Activated CD8-positive, alpha-beta T cell treated with anti-CD3 and anti-CD28 coated beads for 36 hours (primary cell): ENCODE measurements around the gene GNB2. TPM values are rescaled to one million over a fixed set of nuclear protein-coding genes. Genes with fewer than 3 reads are reported as not detected.

Experiments
- ATAC-seq: fragments of 200-7000 bp; cut with Tn5 transposase; one replicate; pipeline ENCODE4 v1.10.0; 2021; ENCODE audit warnings: mild to moderate bottlenecking, moderate library complexity
- CTCF ChIA-PET: fragments of 350-600 bp; sonication (Branson Sonifier 250); formaldehyde crosslinking; loops from one replicate; lab custom pipeline; 2021; ENCODE audit warnings: antibody characterized with exemption; lab: Charles Lee
- POLR2A ChIA-PET: fragments of 350-600 bp; sonication (Branson Sonifier 250); formaldehyde crosslinking; loops from one replicate; lab custom pipeline; 2021; ENCODE audit warnings: antibody characterized with exemption; lab: Charles Lee
- DNase-seq: peaks from one replicate; pipeline ENCODE4 v3.0.0-alpha.2; 2020
- H3K27ac Mint-ChIP-seq: one replicate; pipeline ENCODE4 v1.8.0; 2021; ENCODE audit warnings: mild to moderate bottlenecking, mixed read lengths
- H3K27me3 Mint-ChIP-seq: one replicate; pipeline ENCODE4 v1.8.0; 2021; ENCODE audit warnings: mixed read lengths
- H3K36me3 Mint-ChIP-seq: one replicate; pipeline ENCODE4 v1.8.0; 2021; ENCODE audit warnings: low read depth, mixed read lengths
- H3K4me1 Mint-ChIP-seq: one replicate; pipeline ENCODE4 v1.8.0; 2021; ENCODE audit warnings: low read depth, mixed read lengths
- H3K4me3 Mint-ChIP-seq: one replicate; pipeline ENCODE4 v1.8.0; 2021; ENCODE audit warnings: mild to moderate bottlenecking, moderate library complexity, mixed read lengths
- H3K9me3 Mint-ChIP-seq: one replicate; pipeline ENCODE4 v1.8.0; 2021; ENCODE audit warnings: mixed read lengths
- CTCF ChIP-seq: fragments of 200-600 bp; IDR thresholded peaks from one replicate; pipeline ENCODE4 v1.8.0; 2022; ENCODE audit warnings: antibody characterized with exemption, mild to moderate bottlenecking
- intact Hi-C: fragments of 100-400 bp; cut with micrococcal nuclease; formaldehyde crosslinking; loops from one replicate; pipeline ENCODE4 v1.10.0; 2022
- total RNA-seq, 2 experiments: library from RNA; stranded (reverse); gene quantifications; one replicate each; pipeline ENCODE4 v1.2.3, GENCODE V29; 2021

The GNB2 gene
- total RNA-seq, 2 experiments from 2014 or later, result 192 TPM

- DNase-seq, result no peak
- no peak for ATAC-seq
- H3K9me3 Mint-ChIP-seq, result no peaks in the 10 kb centered on the region
- no peaks in the 10 kb centered on the region for H3K4me1 Mint-ChIP-seq
- H3K4me3 Mint-ChIP-seq, result no peak overlapping the region
- intact Hi-C loops, result no loop called here
- H3K27me3 Mint-ChIP-seq, result no peaks in the 10 kb centered on the region
- peaks cover 3% of the 10 kb centered on the region for H3K36me3 Mint-ChIP-seq
- no peak for TF ChIP-seq CTCF
- no peak overlapping the region for H3K27ac Mint-ChIP-seq
- CTCF ChIA-PET, result interaction anchor here (0.5 to 1.9 kb wide), 2 partner anchors 10 to 176 kb away, joined by 3 to 6 read pairs; no protein-coding TSS in a partner anchor
- POLR2A ChIA-PET, result interaction anchor here (0.6 to 0.7 kb wide), 3 partner anchors 12 to 57 kb away, joined by 3 read pairs; no protein-coding TSS in a partner anchor
Observed at GRCh38 chr7:100639995-100640516, 33.5 kb upstream of the GNB2 start.

- H3K4me1 Mint-ChIP-seq, result no peaks in the 10 kb centered on the region
- no peaks in the 10 kb centered on the region for H3K9me3 Mint-ChIP-seq
- H3K4me3 Mint-ChIP-seq, result no peak overlapping the region
- no peak for ATAC-seq
- intact Hi-C loops, result no loop called here
- ChIA-PET CTCF (interaction anchor here (0.5 kb wide), 1 partner anchor 175 kb away, joined by 3 read pairs; no protein-coding TSS in a partner anchor), POLR2A (no interaction called here)
- no peak overlapping the region for H3K27ac Mint-ChIP-seq
- no peak for DNase-seq
- H3K27me3 Mint-ChIP-seq, result no peaks in the 10 kb centered on the region
- H3K36me3 Mint-ChIP-seq, result peaks cover 2% of the 10 kb centered on the region
- TF ChIP-seq CTCF, result no peak
Observed at GRCh38 chr7:100640517-100641440, 32.8 kb upstream of the GNB2 start.

- DNase-seq, result no peak
- CTCF ChIA-PET, result no interaction called here
- no peaks in the 10 kb centered on the region for H3K27me3 Mint-ChIP-seq
- H3K36me3 Mint-ChIP-seq, result no peaks in the 10 kb centered on the region
- H3K27ac Mint-ChIP-seq, result no peak within 1 kb of the TSS
- no peak for TF ChIP-seq CTCF
- H3K4me1 Mint-ChIP-seq, result no peaks in the 10 kb centered on the region
- ATAC-seq, result no peak
- POLR2A ChIA-PET, result interaction anchor here (0.9 kb wide), 1 partner anchor 9 kb away, joined by 3 read pairs; no protein-coding TSS in a partner anchor
- intact Hi-C loops, result no loop called here
- no peak within 1 kb of the TSS for H3K4me3 Mint-ChIP-seq
- H3K9me3 Mint-ChIP-seq, result no peaks in the 10 kb centered on the region
Observed at GRCh38 chr7:100641463-100641859, 32.1 kb upstream of the GNB2 start, which contains the start of gene TFR2. Gene TFR2 (minus strand): TSS chr7:100641552. CDS start chr7:100641509, 43 bp downstream.

- Mint-ChIP-seq H3K27ac (no peak overlapping the region), H3K4me1 (no peaks in the 10 kb centered on the region), H3K27me3 (no peaks in the 10 kb centered on the region), H3K36me3 (no peaks in the 10 kb centered on the region), H3K4me3 (no peak overlapping the region), H3K9me3 (no peaks in the 10 kb centered on the region)
- no peak for DNase-seq
- ATAC-seq, result no peak
- ChIA-PET POLR2A (interaction anchor here (0.9 kb wide), 1 partner anchor 9 kb away, joined by 3 read pairs; no protein-coding TSS in a partner anchor), CTCF (interaction anchor here (1.1 kb wide), 1 partner anchor 54 kb away, joined by 3 read pairs; no protein-coding TSS in a partner anchor)
- no peak for TF ChIP-seq CTCF
- intact Hi-C loops, result no loop called here
Observed at GRCh38 chr7:100641860-100642533, 31.5 kb upstream of the GNB2 start.
